Stimulated activated CD8-positive, alpha-beta memory T cell treated with anti-CD3 and anti-CD28 coated beads, Interleukin-15, amount 100 ng/mL, for 1 hour (primary cell): ENCODE data around the gene ASPG.

ENCODE experiments used
- DNase-seq: peaks from one replicate; pipeline ENCODE4 v3.0.0-alpha.2; 2020; ENCODE audit warnings: low read depth

ASPG gene

DNA sequence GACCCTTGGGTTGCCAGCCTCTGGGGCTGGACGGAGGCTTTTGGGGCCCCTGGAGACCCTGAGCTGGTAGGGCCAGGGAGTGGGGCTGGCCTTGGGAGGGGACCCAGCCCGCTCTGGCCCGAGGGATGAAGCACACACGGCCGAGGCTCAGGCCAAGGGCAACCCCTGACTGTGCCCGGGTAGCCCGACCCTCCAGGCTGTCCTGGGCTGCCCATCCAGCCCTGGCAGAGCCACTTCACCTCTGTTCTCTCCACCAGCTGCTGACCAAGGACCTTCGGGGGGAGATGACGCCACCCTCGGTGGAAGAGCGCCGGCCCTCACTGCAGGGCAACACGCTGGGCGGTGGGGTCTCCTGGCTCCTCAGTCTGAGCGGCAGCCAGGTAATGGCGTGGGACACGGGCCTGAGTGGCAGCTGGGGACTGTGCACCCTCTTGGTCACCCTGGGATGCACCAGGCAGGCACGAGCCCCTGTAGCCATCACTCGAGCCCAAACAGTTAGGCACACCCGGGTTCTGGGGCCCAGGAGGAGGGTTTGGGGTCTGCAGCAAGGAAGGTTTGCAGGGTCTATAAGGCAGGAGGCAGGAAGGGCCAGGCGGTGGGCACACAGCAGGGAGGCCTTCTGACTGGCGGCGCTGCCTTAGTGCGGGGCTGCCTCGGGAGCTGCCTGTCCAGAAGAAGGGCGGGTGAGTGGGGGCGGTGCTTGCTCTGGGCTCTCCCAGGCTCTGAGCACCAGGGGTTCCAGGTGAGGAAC lies 19.7 kb downstream of the ASPG start:
- no peak for DNase-seq

DNA sequence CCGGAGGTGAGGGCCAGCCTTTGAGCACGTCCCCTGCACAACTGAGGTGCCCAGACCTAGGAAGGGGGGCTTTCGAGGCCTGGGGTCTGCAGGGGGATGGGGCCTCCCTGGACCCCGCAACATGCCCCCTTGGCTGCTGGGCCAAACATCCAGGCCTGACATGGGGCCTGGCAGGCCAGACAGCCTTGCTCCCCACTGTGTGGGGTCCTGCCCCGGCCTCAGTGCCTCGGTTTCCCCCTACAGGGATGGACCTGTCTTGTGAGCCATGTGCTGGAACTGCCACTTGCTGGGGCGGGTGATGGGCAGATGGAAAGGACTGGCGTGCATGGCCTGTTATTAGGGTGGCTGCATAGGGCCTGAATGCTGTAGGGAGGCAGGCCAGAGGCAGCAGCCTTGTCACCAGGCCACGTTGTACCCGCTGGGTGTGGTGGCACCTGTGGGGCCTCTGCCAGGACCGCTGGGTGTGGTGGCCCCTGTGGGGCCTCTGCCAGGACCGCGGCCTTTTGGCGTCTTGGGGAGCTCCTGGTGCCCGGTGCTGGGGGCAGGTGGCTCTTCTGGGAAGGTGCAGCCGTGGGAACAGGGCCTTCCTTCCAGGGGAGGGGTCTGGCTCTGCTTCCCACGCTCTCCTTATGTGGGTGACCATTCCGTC lies 20.4 kb downstream of the ASPG start:
- no peak for DNase-seq

GRCh38 chr14:104106471-104106991 lies 21.0 kb downstream of the ASPG start:
- DNase-seq: no peak

DNA sequence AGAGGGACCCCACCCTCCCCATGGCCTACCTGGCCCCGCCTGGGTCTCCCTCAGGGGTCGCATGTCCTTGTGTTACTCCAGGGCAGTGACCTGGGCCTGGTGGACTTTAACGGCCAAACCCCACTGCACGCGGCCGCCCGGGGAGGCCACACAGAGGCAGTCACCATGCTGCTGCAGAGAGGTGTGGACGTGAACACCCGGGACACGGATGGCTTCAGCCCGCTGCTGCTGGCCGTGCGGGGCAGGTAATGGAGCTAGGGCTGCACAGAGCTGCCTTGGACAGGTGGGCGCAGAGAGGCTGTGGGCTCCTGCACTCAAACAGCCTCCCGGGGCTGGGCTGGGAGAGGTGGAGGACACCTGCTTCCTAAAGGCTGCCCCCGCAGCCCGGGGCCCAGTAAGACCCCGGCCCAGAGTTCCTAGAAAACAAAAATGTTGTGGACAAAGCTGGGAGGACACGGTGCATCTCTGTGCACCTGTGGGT lies 21.6 kb downstream of the ASPG start:
- no peak for DNase-seq

DNA sequence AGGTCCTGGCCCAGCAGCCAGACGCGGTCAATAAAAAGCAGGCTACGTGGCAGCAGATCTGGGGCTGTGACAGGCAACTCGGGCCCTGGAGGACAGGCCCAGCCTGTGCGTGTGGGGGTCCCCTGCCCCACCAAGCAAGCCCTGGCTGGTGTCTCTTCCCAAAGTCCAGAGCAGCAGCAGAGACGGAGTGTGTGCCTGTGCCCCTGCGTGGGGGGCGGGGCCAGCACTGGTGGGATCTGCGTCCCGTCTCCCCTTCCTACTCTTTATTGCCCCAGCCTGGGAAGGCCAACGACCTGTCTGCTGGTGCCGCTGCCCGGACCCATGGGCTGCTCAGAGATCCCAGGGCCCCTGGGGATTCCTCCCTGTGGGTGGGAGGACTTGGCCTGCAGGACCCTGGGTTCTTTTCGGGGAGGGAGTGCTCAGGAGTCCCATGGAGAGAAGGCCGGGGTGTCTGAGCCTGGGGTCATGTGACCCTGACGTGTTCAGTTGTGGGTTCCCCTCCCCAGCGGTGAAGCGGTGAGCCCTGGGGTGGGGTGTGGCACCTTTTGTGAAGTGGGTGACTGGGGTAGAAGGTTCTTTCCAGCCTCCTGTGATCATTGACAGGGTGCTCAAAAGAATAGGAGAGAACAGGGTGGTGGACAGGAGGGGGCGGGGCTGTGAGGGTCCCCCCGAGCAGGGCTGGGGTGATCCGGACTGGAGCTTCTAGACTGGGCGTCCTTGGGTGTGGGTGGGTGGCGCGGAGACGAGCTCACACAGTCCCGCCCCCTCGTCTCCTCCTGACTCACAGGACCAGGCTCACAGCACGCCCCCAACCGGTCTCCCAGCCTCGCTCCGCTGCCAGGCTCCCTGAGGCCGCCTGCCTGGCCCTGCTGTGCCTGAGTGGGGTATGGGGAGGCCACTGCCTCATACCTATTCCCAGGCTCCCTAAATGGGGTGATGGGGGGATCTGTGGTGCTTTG lies 22.4 kb downstream of the ASPG start:
- no peak for DNase-seq

DNA sequence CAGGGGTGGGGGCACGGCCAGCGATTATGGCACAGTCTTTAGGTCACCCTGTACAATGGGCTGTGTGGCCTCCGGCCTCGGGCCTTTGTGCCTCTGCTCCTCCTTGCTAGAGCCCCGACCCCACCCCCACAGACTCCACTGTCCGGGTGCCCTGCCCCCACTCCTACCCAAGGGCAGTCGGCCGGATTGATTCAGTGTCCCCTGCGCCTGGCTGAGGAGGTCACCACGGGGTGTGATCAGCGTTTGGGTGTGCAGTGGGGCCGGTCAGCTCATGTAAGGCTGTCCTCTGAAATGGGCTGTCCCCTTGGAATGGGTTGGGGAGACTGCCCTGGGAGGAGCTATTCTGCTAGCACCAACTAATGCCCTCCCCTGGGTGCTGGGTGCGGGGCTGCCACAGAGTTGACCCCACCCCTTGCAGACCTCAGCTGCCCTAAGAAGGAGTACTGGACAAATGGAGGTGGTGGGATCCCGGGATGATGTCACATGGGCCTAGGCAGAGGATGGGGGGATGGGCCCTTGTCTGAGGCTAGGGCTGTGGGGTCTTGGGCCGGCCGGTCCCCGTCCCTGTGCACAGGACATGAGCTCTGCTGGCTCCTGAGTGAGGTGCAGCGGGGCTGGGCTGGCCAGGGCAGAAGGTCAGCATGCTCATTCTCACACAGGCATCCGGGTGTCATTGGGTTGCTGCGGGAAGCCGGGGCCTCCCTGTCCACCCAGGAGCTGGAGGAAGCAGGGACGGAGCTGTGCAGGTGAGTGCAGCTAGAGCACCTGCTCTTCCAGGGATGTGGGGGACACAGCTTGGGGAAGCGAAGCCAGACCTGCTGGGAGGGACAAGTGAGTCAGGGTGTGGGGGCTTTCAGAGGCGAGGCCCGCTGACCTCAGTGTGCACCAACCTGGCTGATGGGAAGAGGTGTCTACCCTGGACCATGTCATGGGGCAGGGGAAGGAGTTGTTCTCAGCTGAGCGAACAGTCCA lies 23.4 kb downstream of the ASPG start:
- no peak for DNase-seq

- no peak for DNase-seq
Measured at GRCh38 chr14:104109731-104110361, 24.3 kb downstream of the ASPG start.

DNA sequence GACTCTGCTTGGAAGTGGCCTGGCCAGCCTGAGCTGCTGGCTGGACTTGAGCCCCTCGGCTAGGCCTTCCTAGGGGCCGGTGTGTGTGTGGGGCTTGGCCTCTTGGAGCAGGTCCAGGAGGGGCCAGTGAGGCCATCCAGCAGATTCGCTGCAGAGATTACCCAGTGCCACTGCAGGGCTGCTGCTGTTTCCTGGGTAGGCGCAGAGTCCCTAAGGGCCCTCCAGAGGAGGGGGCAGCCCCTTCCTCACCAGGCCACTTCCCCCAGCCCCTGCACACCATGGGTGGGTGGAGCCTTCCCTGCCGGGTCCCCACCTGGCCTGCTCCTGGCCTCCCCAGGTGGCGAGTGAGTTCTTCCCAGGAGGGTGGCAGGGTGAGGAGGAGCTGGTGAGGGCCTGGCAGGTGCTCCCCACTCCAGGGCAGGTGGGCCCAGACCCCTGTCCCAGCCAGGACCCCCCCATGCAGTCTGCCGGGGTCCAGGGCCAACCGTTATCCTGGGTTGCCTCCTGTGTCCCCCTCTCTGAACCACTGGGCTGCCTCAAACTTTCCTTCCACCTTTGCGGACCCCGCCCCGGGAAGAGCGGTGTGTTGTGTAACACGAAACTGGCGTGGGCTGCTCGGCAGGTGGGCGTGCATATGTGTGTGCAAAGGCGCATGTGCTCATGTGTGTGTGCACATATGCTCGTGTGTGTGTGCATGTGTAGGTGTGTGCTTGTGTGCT lies 25.1 kb downstream of the ASPG start:
- no peak for DNase-seq

DNA sequence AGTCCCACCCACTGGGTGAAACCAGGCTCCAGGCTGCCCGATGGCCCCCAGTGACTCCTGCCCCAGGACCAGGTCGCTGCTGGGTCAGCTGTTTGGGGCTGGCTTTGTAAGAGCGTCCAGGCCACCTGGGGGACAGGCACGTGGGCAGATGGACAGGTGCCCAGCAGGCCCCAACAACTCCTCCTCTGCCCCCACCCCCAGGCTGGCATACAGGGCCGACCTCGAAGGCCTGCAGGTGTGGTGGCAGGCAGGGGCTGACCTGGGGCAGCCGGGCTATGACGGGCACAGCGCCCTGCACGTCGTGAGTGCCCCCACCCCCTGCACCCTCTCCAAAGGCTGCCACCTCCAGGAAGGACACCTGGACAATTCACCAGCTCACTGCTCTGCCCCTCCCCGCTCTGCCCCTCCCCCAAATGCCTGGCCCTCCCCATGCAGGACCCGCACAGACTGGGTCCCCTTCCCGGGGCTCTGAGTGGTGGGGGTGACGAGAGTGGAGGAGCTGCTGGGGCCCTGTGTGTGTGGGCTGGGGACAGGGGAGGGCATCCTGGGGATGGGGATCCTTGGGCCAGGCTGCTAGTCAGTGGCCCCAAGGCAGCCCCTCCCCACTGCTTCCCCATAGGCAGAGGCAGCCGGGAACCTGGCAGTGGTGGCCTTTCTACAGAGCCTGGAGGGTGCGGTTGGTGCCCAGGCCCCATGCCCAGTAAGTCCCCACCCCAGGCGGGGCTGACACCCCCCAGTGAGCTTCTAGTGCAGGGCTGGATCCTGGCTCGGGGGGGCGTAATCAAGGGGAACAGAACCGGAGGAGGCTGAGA lies 26.0 kb downstream of the ASPG start:
- no peak for DNase-seq

- DNase-seq: no peak
Measured at GRCh38 chr14:104112113-104112505, 26.6 kb downstream of the ASPG start.

DNA sequence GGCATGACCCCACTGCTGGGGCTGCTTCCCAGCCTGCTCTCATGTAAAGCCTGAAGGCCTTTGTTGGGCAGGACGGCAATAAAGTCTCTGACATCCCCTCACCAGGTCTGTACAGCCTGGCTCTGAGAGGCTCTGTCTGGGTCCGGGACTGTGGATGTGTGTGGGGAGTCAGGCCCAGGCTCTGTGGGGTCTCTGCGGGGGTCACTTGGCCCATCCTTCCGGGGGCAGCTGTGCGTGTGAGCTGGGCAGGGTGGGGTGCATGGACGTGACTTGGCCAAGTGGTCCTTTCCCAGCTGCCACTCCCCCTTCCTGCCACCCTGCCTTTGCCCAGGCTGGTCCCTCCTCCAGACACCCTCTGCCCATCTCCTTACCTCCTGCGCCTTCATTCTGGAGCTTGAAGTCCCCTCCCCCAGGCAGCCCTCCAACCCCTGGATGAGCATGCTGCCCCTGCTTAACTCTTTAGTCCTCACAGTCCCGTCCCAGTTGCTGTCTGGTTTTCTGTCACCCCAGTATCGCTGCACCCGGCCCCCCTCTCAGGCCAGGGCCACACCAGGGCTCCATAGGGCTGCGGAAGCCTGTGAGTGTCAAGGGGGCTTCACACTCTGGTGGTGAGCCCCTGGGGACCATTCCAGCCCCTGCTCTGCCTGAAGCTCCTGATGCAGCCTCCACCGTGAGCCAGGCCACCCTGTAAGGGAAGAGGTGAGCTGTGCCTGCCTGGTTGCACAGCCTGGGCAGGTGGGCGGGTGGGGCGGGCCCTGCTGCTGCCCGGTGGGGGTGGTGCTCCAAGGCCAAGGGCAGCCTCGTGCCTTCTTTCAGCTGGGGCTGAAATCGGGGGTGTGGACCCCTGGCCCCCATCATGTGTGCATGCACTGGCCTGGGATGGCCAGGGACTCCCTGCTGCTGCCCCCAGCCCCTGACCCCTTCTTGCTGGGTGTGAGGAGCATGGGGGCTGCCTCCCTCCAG lies 27.4 kb downstream of the ASPG start:
- no peak for DNase-seq

DNA sequence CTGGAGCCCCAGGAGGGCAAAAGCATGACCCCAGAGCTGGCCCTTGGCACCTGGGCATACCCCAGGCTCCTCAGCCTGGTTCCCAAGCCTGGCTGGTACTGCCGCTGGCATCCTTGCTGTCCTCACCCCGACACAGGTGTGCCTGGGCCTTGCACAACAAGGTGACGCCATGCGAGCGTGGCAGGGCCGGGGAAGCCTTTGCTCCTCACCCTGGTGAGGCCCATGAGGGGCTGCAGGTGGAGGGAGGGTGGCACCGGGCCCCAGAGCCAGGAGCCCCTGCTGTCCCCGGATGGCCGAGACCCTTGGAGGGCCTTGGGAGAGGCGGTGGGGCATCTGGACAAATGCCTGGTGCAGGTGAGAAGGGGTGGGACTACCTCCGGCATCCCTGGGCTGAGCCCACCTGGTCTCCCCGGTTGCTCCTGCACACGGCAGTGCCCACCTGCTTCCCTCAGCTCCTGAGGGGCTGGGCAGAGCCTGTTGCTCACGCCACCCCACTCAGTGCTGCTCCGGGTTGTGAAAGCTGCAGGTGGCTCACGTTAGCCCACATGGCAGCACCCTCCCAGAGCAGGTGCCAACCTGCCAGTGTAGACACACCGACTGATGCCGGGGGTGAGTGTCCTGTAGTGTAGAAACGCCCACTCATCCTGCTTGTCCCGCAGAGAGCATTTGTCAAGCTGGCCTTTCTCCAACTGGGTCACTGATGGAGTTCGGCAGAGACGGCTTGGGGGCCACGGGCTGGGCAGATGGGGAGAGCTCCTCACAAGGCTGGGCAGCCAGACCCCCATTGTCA lies 28.3 kb downstream of the ASPG start:
- DNase-seq: no peak

DNA sequence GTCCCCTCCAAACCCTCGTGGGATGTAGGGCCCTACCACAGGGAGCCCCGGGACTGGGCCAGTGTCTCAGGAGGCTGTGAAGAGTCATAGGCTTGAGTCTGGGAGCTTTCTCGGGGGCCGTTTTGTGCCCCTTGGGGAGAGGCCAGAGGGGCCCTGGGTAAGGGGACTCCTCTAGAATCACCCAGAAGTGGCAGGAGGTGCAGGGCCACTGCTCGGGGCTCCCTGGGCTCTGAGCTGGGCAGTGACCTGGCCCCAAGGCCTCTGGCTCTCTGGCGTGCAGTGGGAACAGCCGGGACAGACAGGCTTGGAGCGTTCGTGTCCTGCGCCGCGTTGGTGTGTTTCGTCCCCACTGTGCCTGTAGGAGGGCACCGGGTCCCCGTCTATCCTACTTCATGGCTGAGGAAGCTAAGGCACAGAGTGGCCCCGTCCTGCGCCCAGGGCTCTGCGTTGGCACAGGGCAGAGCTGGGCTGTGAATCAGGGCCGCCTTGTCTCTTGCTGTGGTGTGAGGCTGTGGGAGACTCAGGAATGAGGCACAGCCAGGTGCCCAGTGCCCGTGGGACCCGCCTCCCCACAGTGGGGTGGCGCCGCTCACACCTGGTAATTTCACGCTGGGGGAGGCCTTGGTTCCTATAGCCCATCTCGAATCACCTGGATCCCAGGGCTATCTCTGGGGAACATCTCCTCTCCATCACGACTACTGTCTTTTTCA lies 29.1 kb downstream of the ASPG start:
- DNase-seq: no peak

DNA sequence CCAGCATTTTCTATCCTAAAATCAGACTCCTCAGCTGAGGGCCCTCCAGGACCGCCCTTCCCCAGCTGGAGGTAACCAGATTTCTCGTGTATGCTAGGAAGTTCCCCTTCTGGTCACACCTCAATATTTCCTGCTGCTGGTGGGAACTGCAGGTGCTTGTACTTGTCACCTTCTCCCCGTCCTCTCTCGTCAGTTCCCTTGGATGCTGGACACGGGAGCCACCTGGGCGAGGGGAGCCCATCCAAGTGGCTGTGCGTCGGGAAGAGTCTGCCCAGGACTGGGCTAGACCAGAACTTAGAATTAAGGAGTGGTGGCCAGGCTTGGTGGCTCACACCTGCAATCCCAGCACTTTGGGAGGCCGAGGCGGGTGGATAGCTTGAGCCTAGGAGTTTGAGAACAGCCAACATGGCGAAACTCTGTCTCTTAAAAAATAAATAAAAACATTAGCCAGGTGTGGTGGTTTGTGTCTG lies 29.7 kb downstream of the ASPG start:
- no peak for DNase-seq

DNA sequence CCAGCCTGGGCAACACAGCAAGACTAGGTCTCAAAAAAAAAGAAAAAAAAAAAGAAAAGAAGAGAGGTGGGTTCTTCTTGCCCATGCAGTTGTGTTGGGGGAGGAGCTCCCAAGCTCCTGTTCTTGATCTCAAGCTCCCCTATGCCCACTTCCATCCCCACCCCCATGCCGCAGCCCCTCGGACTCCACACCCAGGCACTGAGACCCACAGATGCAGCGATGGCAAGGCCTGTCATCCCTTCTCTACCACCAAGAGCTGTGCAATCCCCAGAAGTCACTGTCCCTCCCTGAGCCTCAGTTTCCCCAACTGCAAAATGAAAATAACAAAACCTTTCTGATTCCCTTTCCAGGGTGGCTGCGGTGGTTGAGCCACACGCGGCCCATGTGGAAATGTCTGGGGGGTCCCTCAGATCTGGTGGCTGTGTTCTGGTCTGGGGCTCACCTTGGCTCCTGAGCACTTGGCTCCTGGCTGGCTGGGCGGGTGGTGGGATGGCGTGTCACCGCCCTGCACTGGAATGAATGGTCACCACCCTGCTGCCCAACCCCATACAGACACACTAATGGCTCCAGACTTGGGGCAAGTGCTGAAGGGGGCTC lies 30.3 kb downstream of the ASPG start:
- no peak for DNase-seq

GRCh38 chr14:104116288-104116755 lies 30.8 kb downstream of the ASPG start:
- no peak for DNase-seq
